K562 (cell line): ENCODE data around the gene PODXL. TPM values are rescaled to one million over a fixed set of nuclear protein-coding genes. Genes with fewer than 3 reads are reported as not detected.

Experiments used
- CEBPB ChIP-seq: fragments of 450-650 bp; IDR thresholded peaks from 2 replicates; pipeline ENCODE4 v1.6.1; 2016; ENCODE audit warnings: missing genetic modification characterization, missing compliant biosample characterization
- DPF2 ChIP-seq: fragments of 450-650 bp; IDR thresholded peaks from 2 replicates; pipeline ENCODE4 v1.6.1; 2016
- EP300 ChIP-seq: IDR thresholded peaks from 2 replicates; pipeline ENCODE4 v1.6.1; 2012; ENCODE audit warnings: low read length, improper control_type of control experiment
- ERF ChIP-seq: fragments of 450-650 bp; formaldehyde crosslinking; IDR thresholded peaks from 2 replicates; pipeline ENCODE4 v1.4.0; 2020; ENCODE audit warnings: mild to moderate bottlenecking, mixed read lengths
- ESRRB ChIP-seq: fragments of 250-450 bp; sonication (Bioruptor Pico); IDR thresholded peaks from 2 replicates; pipeline ENCODE4 v1.5.0; 2020; ENCODE audit warnings: mild to moderate bottlenecking, moderate library complexity, borderline replicate concordance
- FOXP1 ChIP-seq: sonication (generic); formaldehyde crosslinking; IDR thresholded peaks from 2 replicates; pipeline ENCODE4 v1.8.0; 2022; ENCODE audit warnings: mild to moderate bottlenecking, missing genetic modification reagents
- HDAC3 ChIP-seq: fragments of 450-650 bp; IDR thresholded peaks from 2 replicates; pipeline ENCODE4 v1.6.1; 2018; ENCODE audit warnings: borderline replicate concordance, mild to moderate bottlenecking, moderate library complexity; ENCODE audit not compliant: partially characterized antibody
- ILK ChIP-seq: fragments of 450-650 bp; IDR thresholded peaks from 2 replicates; pipeline ENCODE4 v1.6.1; 2016; ENCODE audit warnings: missing genetic modification characterization, low read depth, mild to moderate bottlenecking, missing compliant biosample characterization, moderate library complexity, borderline replicate concordance
- MAFK ChIP-seq: IDR thresholded peaks from 2 replicates; pipeline ENCODE4 v1.6.1; 2011; ENCODE audit warnings: low read length, improper control_type of control experiment
- MEF2D ChIP-seq: conservative IDR thresholded peaks from 2 replicates; pipeline ENCODE4 v1.6.1; 2016; ENCODE audit warnings: low read depth, missing genetic modification characterization, missing compliant biosample characterization
- NEUROD1 ChIP-seq: fragments of 150-350 bp; IDR thresholded peaks from 2 replicates; pipeline ENCODE4 v1.6.1; 2014; ENCODE audit warnings: borderline replicate concordance, low read length, low read depth; ENCODE audit not compliant: partially characterized antibody
- OTX1 ChIP-seq: fragments of 450-650 bp; formaldehyde crosslinking; IDR thresholded peaks from 2 replicates; pipeline ENCODE4 v1.4.0; 2022; ENCODE audit warnings: mild to moderate bottlenecking
- RFX7 ChIP-seq: fragments of 250-450 bp; sonication (Bioruptor Pico); IDR thresholded peaks from 2 replicates; pipeline ENCODE4 v1.5.1; 2021; ENCODE audit warnings: mild to moderate bottlenecking
- TARDBP ChIP-seq: fragments of 450-650 bp; IDR thresholded peaks from 2 replicates; pipeline ENCODE4 v1.6.1; 2016
- TBL1XR1 ChIP-seq, 2 experiments: IDR thresholded peaks; 2 replicates each; pipeline ENCODE4 v1.6.1; 2012; ENCODE audit warnings: improper control_type of control experiment in 2 of 2, low read length in 2 of 2, mild to moderate bottlenecking in 1 of 2
- XRCC5 ChIP-seq: fragments of 200-400 bp; formaldehyde crosslinking; IDR thresholded peaks from 2 replicates; pipeline ENCODE4 v1.6.1; 2017; ENCODE audit warnings: low read depth, mild to moderate bottlenecking, low read length
- ZBTB1 ChIP-seq: sonication (generic); formaldehyde crosslinking; IDR thresholded peaks from 2 replicates; pipeline ENCODE4 v1.8.1; 2023; ENCODE audit warnings: missing genetic modification reagents, low read depth, mild to moderate bottlenecking, borderline replicate concordance
- ZFX ChIP-seq: sonication (generic); formaldehyde crosslinking; IDR thresholded peaks from 2 replicates; pipeline ENCODE4 v1.8.0; 2022; ENCODE audit warnings: mild to moderate bottlenecking, missing genetic modification reagents, moderate library complexity
- ZKSCAN3 ChIP-seq: fragments of 250-450 bp; sonication (Bioruptor Pico); IDR thresholded peaks from 2 replicates; pipeline ENCODE4 v1.4.0; 2020
- ZNF212 ChIP-seq: fragments of 450-650 bp; formaldehyde crosslinking; IDR thresholded peaks from 2 replicates; pipeline ENCODE4 v1.4.0; 2020; ENCODE audit warnings: mild to moderate bottlenecking
- ZNF24 ChIP-seq: fragments of 450-650 bp; IDR thresholded peaks from 2 replicates; pipeline ENCODE4 v1.6.1; 2016
- ZNF431 ChIP-seq: sonication (generic); formaldehyde crosslinking; IDR thresholded peaks from 2 replicates; pipeline ENCODE4 v1.8.0; 2022; ENCODE audit warnings: mild to moderate bottlenecking, missing genetic modification reagents
- ZNF695 ChIP-seq: fragments of 450-650 bp; formaldehyde crosslinking; IDR thresholded peaks from 2 replicates; pipeline ENCODE4 v1.4.0; 2020; ENCODE audit warnings: mild to moderate bottlenecking, moderate library complexity
- ZNF785 ChIP-seq: fragments of 250-450 bp; sonication (Bioruptor Pico); IDR thresholded peaks from 2 replicates; pipeline ENCODE4 v1.4.0; 2020; ENCODE audit warnings: mild to moderate bottlenecking
- polyA plus RNA-seq, 8 experiments: library from polyadenylated mRNA; depleted of rRNA in 4 of 8; stranded (reverse) in 5 of 8; unstranded in 3 of 8; fragments of >200 nt; fragmentation: Nextera tagmentation in 2 of 8; fragmentation: Illumina TruSeq in 1 of 8; extraction: Ambion mirVana in 2 of 8; extraction: Trizol in 1 of 8; gene quantifications; 2 replicates each; pipeline versions ENCODE4 v1.2.1 to v1.2.3, GENCODE V29; 2011 to 2014; ENCODE audit warnings: inconsistent platforms in 1 of 8, missing spikeins in 1 of 8
- total RNA-seq, 7 experiments: library from RNA; depleted of rRNA in 6 of 7; stranded (reverse); fragments of >200 nt in 6 of 7; fragmentation: Illumina TruSeq in 2 of 7; extraction: Trizol in 2 of 7; gene quantifications; 2 replicates each; pipeline versions ENCODE4 v1.2.1 to v1.2.3, GENCODE V29; 2011 to 2021; ENCODE audit warnings: low replicate concordance in 1 of 7
- TF ChIP-seq, protein P1 (sequence below): fragments of 200-800 bp; sonication (Bioruptor generic); IDR thresholded peaks from 2 replicates; pipeline ENCODE4 v1.6.1; 2017; ENCODE audit warnings: missing genetic modification characterization, missing compliant biosample characterization
- TF ChIP-seq, protein P2 (sequence below): fragments of 250-450 bp; sonication (Bioruptor Pico); IDR thresholded peaks from 2 replicates; pipeline ENCODE4 v1.9.0; 2021; ENCODE audit warnings: mild to moderate bottlenecking, inconsistent platforms
- TF ChIP-seq, protein P3 (sequence below): fragments of 250-450 bp; sonication (Bioruptor Pico); IDR thresholded peaks from 2 replicates; pipeline ENCODE4 v1.5.0; 2022; ENCODE audit warnings: mild to moderate bottlenecking

The PODXL gene
- total and polyA plus RNA-seq, 9 of the 15 experiments (the other 6 are each of a cell fraction or from before 2014, with no cell fraction given) = 0.01 to 0.73 (median 0.07) TPM

DNA sequence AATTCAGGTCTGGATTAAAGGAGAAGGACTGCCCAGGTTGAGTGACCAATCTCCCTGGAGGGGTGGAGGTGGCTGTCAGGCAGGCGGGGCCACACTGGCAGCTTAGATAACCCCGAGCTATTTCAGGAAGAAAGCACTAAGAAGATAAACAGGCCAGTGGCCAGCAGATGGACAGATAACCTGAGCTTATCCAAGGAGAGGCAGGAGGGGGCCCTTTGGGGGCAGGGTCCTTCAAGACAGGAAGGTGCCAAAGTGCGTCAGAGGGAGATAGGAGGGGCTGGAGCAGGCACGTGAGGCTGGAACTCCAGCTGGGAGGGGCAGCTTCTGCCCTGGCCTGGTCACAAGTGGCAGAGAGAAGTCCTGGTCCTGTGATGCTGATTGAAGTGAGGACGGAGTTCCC, 29.8 kb upstream of the PODXL start (continued):
- TF ChIP-seq ZKSCAN3 (CRISPR knock-in tag) = no peak
- no peak for TF ChIP-seq CEBPB (tag)
- peak in 1 of 2 experiments; percentile 78; a peak in 2 of 4 replicates for TF ChIP-seq TBL1XR1 (IDR thresholded peaks at IDR 0.05; ENCODE audit: low read length in 2 of 2)
- peak; percentile 98 for TF ChIP-seq MEF2D (tag)
- TF ChIP-seq, protein P1, sequence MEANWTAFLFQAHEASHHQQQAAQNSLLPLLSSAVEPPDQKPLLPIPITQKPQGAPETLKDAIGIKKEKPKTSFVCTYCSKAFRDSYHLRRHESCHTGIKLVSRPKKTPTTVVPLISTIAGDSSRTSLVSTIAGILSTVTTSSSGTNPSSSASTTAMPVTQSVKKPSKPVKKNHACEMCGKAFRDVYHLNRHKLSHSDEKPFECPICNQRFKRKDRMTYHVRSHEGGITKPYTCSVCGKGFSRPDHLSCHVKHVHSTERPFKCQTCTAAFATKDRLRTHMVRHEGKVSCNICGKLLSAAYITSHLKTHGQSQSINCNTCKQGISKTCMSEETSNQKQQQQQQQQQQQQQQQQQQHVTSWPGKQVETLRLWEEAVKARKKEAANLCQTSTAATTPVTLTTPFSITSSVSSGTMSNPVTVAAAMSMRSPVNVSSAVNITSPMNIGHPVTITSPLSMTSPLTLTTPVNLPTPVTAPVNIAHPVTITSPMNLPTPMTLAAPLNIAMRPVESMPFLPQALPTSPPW (CRISPR knock-in tag) = peak; percentile 93
- no peak for TF ChIP-seq ZFX
- TF ChIP-seq ERF (CRISPR knock-in tag) = no peak
- TF ChIP-seq ZNF695 = no peak
- no peak for TF ChIP-seq ZBTB1
- peak; percentile 82 for TF ChIP-seq DPF2
- no peak for TF ChIP-seq OTX1 (CRISPR knock-in tag)
- TF ChIP-seq, protein P2, sequence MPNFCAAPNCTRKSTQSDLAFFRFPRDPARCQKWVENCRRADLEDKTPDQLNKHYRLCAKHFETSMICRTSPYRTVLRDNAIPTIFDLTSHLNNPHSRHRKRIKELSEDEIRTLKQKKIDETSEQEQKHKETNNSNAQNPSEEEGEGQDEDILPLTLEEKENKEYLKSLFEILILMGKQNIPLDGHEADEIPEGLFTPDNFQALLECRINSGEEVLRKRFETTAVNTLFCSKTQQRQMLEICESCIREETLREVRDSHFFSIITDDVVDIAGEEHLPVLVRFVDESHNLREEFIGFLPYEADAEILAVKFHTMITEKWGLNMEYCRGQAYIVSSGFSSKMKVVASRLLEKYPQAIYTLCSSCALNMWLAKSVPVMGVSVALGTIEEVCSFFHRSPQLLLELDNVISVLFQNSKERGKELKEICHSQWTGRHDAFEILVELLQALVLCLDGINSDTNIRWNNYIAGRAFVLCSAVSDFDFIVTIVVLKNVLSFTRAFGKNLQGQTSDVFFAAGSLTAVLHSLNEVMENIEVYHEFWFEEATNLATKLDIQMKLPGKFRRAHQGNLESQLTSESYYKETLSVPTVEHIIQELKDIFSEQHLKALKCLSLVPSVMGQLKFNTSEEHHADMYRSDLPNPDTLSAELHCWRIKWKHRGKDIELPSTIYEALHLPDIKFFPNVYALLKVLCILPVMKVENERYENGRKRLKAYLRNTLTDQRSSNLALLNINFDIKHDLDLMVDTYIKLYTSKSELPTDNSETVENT (CRISPR knock-in tag) = no peak
- TF ChIP-seq EP300 = peak; percentile 83; the same call in 1 of the 2 replicates
- TF ChIP-seq, protein P3, sequence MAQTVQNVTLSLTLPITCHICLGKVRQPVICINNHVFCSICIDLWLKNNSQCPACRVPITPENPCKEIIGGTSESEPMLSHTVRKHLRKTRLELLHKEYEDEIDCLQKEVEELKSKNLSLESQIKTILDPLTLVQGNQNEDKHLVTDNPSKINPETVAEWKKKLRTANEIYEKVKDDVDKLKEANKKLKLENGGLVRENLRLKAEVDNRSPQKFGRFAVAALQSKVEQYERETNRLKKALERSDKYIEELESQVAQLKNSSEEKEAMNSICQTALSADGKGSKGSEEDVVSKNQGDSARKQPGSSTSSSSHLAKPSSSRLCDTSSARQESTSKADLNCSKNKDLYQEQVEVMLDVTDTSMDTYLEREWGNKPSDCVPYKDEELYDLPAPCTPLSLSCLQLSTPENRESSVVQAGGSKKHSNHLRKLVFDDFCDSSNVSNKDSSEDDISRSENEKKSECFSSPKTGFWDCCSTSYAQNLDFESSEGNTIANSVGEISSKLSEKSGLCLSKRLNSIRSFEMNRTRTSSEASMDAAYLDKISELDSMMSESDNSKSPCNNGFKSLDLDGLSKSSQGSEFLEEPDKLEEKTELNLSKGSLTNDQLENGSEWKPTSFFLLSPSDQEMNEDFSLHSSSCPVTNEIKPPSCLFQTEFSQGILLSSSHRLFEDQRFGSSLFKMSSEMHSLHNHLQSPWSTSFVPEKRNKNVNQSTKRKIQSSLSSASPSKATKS = no peak
- TF ChIP-seq ESRRB (CRISPR knock-in tag) = no peak
- TF ChIP-seq XRCC5 = no peak
- no peak for TF ChIP-seq HDAC3
- no peak for TF ChIP-seq ZNF431 (CRISPR knock-in tag)
- TF ChIP-seq FOXP1 = no peak
- TF ChIP-seq NEUROD1 = no peak
- no peak for TF ChIP-seq ILK
- no peak for TF ChIP-seq ZNF212
- no peak for TF ChIP-seq ZNF785 (CRISPR knock-in tag)
- TF ChIP-seq RFX7 (CRISPR knock-in tag) = no peak
- TF ChIP-seq MAFK = no peak
- no peak for TF ChIP-seq TARDBP
- no peak for TF ChIP-seq ZNF24
